ENCODE measurements around the gene CLEC14A.

CLEC14A gene

DNA sequence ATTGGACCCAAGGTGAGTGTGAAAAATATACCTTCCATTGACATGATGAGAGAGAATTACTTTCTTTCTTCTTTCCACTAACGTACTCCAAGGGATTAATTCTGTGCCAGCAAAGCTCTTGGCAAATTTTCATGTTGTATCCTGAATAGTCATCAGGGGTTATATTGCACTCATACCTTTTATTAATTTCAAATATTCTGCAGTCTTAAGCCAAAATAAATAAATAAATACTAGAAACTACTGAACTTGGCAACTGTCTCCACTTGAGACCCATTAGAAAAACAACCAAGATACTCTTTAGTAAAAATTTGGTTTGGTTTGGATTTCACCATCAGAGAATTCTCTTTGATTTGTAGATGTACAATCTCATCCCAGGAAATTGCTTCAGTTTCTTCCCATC is 22.1 kb upstream of the CLEC14A start:
- no peaks in the 10 kb centered on the region for H3K36me3 ChIP-seq (ENCODE audit: control insufficient read depth, insufficient read depth, low read length)
- no peak for DNase-seq (ENCODE audit: extremely low read depth, insufficient read length)
- no peak overlapping the region for H3K4me3 ChIP-seq (replicated peaks; ENCODE audit: low read depth, low read length)
- TF ChIP-seq, protein P1, sequence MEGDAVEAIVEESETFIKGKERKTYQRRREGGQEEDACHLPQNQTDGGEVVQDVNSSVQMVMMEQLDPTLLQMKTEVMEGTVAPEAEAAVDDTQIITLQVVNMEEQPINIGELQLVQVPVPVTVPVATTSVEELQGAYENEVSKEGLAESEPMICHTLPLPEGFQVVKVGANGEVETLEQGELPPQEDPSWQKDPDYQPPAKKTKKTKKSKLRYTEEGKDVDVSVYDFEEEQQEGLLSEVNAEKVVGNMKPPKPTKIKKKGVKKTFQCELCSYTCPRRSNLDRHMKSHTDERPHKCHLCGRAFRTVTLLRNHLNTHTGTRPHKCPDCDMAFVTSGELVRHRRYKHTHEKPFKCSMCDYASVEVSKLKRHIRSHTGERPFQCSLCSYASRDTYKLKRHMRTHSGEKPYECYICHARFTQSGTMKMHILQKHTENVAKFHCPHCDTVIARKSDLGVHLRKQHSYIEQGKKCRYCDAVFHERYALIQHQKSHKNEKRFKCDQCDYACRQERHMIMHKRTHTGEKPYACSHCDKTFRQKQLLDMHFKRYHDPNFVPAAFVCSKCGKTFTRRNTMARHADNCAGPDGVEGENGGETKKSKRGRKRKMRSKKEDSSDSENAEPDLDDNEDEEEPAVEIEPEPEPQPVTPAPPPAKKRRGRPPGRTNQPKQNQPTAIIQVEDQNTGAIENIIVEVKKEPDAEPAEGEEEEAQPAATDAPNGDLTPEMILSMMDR (IDR thresholded peaks at IDR 0.05; ENCODE audit: insufficient read depth, low read length, poor library complexity, severe bottlenecking): no peak
- H3K27me3 ChIP-seq (replicated peaks; ENCODE audit: control insufficient read depth, insufficient read depth, low read length): no peaks in the 10 kb centered on the region

DNA sequence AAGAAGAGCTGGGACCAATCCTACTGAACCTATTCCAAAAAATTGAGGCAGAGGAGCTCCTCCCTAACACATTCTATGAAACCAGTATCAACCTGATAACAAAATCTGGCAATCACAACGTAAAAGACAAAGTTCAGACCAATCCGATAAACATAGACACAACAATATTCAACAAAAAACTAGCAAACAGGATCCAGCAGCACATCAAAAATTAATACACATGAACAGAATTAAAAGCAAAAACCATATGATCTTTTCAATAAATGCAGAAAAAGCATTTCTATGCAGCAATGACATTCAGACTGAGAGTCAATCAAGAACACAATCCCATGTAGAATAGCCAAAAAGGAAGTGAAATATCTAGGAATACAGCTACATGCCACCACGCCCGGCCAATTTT is 7.0 kb upstream of the CLEC14A start:
- Histone ChIP-seq H3K4me3 (replicated peaks; ENCODE audit: low read depth, low read length) (no peak overlapping the region), H3K27me3 (replicated peaks; ENCODE audit: control insufficient read depth, insufficient read depth, low read length) (no peaks in the 10 kb centered on the region), H3K36me3 (ENCODE audit: control insufficient read depth, insufficient read depth, low read length) (no peaks in the 10 kb centered on the region)
- no peak for DNase-seq (ENCODE audit: extremely low read depth, insufficient read length)
- TF ChIP-seq, protein P1 (IDR thresholded peaks at IDR 0.05; ENCODE audit: insufficient read depth, low read length, poor library complexity, severe bottlenecking): no peak

DNA sequence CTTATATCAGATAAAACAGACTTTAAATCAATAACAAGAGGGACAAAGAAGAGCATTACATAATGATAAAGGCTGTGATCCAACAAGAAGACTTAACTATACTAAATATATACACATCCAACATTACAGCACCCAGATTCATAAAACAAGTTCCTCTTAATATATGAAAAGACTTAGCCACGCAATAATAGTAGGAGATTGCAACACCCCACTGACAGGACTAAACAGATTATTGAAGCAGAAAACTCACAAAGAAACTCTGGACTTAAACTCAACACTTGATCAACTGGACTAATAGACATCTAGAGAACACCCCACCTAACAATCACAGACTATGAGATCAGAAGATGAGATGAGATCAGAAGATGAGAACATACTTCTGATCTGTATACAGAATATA is 5.7 kb upstream of the CLEC14A start:
- TF ChIP-seq, protein P1 (IDR thresholded peaks at IDR 0.05; ENCODE audit: insufficient read depth, low read length, poor library complexity, severe bottlenecking): no peak

DNA sequence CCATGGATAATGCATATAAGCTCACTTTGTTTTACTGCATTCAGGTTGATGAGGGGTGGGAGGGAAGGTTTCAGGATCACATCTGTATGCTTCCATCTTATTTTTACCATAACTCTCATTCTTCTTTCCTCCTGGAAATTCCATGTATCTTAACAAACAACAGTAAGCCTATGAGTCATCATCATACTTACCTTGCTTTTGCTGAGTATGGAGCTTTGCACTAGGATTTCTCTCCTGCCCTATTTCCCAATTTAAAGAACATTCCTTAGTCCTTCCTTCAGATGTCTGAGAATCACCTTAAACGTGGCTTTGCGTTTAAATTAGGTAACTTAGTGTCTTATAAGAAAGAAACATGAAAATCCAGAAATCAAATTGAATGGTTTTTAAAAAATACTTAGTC is 1.6 kb upstream of the CLEC14A start:
- TF ChIP-seq, protein P1 (IDR thresholded peaks at IDR 0.05; ENCODE audit: insufficient read depth, low read length, poor library complexity, severe bottlenecking): no peak
- Histone ChIP-seq H3K27me3 (replicated peaks; ENCODE audit: control insufficient read depth, insufficient read depth, low read length) (no peaks in the 10 kb centered on the region), H3K4me3 (replicated peaks; ENCODE audit: low read depth, low read length) (no peak overlapping the region), H3K36me3 (ENCODE audit: control insufficient read depth, insufficient read depth, low read length) (no peaks in the 10 kb centered on the region)
- DNase-seq (ENCODE audit: extremely low read depth, insufficient read length): no peak

More for the DNA sequence above, 5.7 kb upstream of the CLEC14A start:
- H3K36me3 ChIP-seq (ENCODE audit: control insufficient read depth, insufficient read depth, low read length): no peaks in the 10 kb centered on the region
- no peak for DNase-seq (ENCODE audit: extremely low read depth, insufficient read length)
- H3K27me3 ChIP-seq (replicated peaks; ENCODE audit: control insufficient read depth, insufficient read depth, low read length): no peaks in the 10 kb centered on the region
- H3K4me3 ChIP-seq (replicated peaks; ENCODE audit: low read depth, low read length): no peak overlapping the region

DNA sequence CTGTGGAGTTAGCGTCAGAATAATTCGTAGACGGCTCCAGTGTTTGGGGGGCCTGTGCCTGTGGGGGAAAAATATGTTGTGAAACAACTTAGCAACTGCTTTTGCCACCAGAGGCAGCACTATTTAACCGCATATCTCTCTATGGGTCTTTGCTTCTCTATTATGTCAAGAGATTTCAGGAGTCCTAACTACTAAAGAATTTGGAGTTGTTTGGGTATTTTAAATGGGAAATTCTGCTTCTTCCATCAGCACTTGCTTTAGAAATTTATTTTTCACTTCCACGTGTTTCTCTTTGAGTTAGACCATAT is 594 bp upstream of the CLEC14A start:
- TF ChIP-seq, protein P1 (IDR thresholded peaks at IDR 0.05; ENCODE audit: insufficient read depth, low read length, poor library complexity, severe bottlenecking): no peak
- Histone ChIP-seq H3K27me3 (replicated peaks; ENCODE audit: control insufficient read depth, insufficient read depth, low read length) (no peaks in the 10 kb centered on the region), H3K36me3 (ENCODE audit: control insufficient read depth, insufficient read depth, low read length) (no peaks in the 10 kb centered on the region), H3K4me3 (replicated peaks; ENCODE audit: low read depth, low read length) (no peak overlapping the region)
- DNase-seq (ENCODE audit: extremely low read depth, insufficient read length): no peak

DNA sequence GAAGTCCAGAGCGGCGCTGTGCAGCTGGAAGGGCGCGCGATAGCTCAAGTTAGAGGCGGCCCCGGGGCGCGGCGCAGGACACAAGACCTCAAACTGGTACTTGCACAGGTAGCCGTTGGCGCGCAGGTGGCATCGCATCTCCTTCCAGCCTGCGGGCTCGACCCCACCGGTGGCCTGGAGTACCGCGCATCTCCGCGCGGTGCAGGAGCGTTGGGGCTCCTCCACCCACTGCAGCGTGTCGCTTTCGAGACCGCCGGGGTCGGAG is 553 bp downstream of the CLEC14A start:
- Histone ChIP-seq H3K27me3 (replicated peaks; ENCODE audit: control insufficient read depth, insufficient read depth, low read length) (no peaks in the 10 kb centered on the region), H3K36me3 (ENCODE audit: control insufficient read depth, insufficient read depth, low read length) (no peaks in the 10 kb centered on the region), H3K4me3 (replicated peaks; ENCODE audit: low read depth, low read length) (no peak overlapping the region)
- peak; percentile 5 for DNase-seq (ENCODE audit: extremely low read depth, insufficient read length)
- TF ChIP-seq, protein P1 (IDR thresholded peaks at IDR 0.05; ENCODE audit: insufficient read depth, low read length, poor library complexity, severe bottlenecking): no peak
